Neural crest cell (in vitro differentiated cells): Measurements from ENCODE around the gene BACE2. TPM values are rescaled to one million over a fixed set of nuclear protein-coding genes. Genes with fewer than 3 reads are reported as not detected.

Experiments used
- DNase-seq: peaks from one replicate; pipeline ENCODE4 v3.0.0; 2021; ENCODE audit warnings: low read depth, mixed read lengths, low spot score
- H3K27ac Mint-ChIP-seq: one replicate; pipeline ENCODE4 v1.8.0; 2021; ENCODE audit warnings: mild to moderate bottlenecking, mixed read lengths; ENCODE audit not compliant: unreplicated experiment
- H3K27me3 Mint-ChIP-seq: 2 replicates; pipeline ENCODE4 v1.8.0; 2021; ENCODE audit warnings: low read depth, mild to moderate bottlenecking, mixed read lengths
- H3K36me3 Mint-ChIP-seq: 2 replicates; pipeline ENCODE4 v1.8.0; 2021; ENCODE audit warnings: low read depth, mild to moderate bottlenecking, mixed read lengths
- H3K4me1 Mint-ChIP-seq: 2 replicates; pipeline ENCODE4 v1.8.0; 2021; ENCODE audit warnings: mixed read lengths
- H3K4me3 Mint-ChIP-seq: one replicate; pipeline ENCODE4 v1.8.0; 2021; ENCODE audit warnings: mild to moderate bottlenecking, mixed read lengths
- H3K9me3 Mint-ChIP-seq: 2 replicates; pipeline ENCODE4 v1.8.0; 2021; ENCODE audit warnings: mixed read lengths
- CTCF ChIP-seq: fragments of 200-600 bp; sonication (generic); conservative IDR thresholded peaks from 2 replicates; pipeline ENCODE4 v1.5.0; 2021; ENCODE audit warnings: antibody characterized with exemption, mild to moderate bottlenecking
- microRNA-seq: library from miRNA; unstranded; fragments of <30 nt; microRNA quantifications from one replicate; pipeline ENCODE4, GENCODE V29; 2020
- total RNA-seq: library from RNA; stranded (reverse); gene quantifications from 2 replicates; pipeline ENCODE4 v1.2.1, GENCODE V29; 2021

BACE2 gene
- total RNA-seq, 1 donor from 2014 or later: 16.9 TPM

GRCh38 chr21:41327753-41328152, 159.8 kb downstream of the BACE2 start:
- Mint-ChIP-seq H3K4me1 (no peaks in the 10 kb centered on the region), H3K27me3 (no peaks in the 10 kb centered on the region), H3K36me3 (no peaks in the 10 kb centered on the region), H3K9me3 (no peaks in the 10 kb centered on the region), H3K4me3 (no peak overlapping the region), H3K27ac (no peak overlapping the region)
- no peak for DNase-seq
- TF ChIP-seq CTCF: no peak

GRCh38 chr21:41328660-41329607, 161.0 kb downstream of the BACE2 start:
- Mint-ChIP-seq H3K36me3 (no peaks in the 10 kb centered on the region), H3K27me3 (no peaks in the 10 kb centered on the region), H3K4me1 (peaks cover 5% of the 10 kb centered on the region), H3K9me3 (peaks cover 7% of the 10 kb centered on the region), H3K27ac (no peak overlapping the region), H3K4me3 (no peak overlapping the region)
- no peak for DNase-seq
- TF ChIP-seq CTCF: no peak

Small RNA genes within 50 kb of the gene (microRNA-seq; reads per million reads assigned to microRNA genes)
- gene MIR3197: 5.9 reads per million, percentile 3 among the genes with 10 or more reads in this experiment

Other genes starting within 250 kb of the BACE2 start
- 0.23 TPM in 1 of 2 replicates, not detected in the other for gene FAM3B, start 148.6 kb downstream of the BACE2 start, total RNA-seq
- not detected in 2 replicates for gene MX2, start 193.9 kb downstream of the BACE2 start, total RNA-seq